Neural cell (in vitro differentiated cells): ENCODE data around the gene TACC3.

Experiments
- CTCF ChIP-seq: fragments of 450-650 bp; IDR thresholded peaks from 2 replicates; pipeline ENCODE4 v1.5.1; 2014; ENCODE audit warnings: antibody characterized with exemption, mild to moderate bottlenecking, moderate library complexity; ENCODE audit not compliant: poor library complexity, severe bottlenecking
- EP300 ChIP-seq: fragments of 450-650 bp; conservative IDR thresholded peaks from 2 replicates; pipeline ENCODE4 v1.6.1; 2014; ENCODE audit warnings: antibody characterized with exemption, mild to moderate bottlenecking, moderate library complexity; ENCODE audit not compliant: poor library complexity, severe bottlenecking
- EZH2 ChIP-seq: fragments of 200-600, 300-800 bp; shearing (Covaris generic), sonication (generic); IDR thresholded peaks from 2 replicates; pipeline ENCODE4 v1.6.1; 2014; ENCODE audit warnings: antibody characterized with exemption, low read length, borderline replicate concordance, mild to moderate bottlenecking; ENCODE audit not compliant: insufficient read depth, poor library complexity, severe bottlenecking
- RAD21 ChIP-seq: fragments of 450-650 bp; conservative IDR thresholded peaks from 2 replicates; pipeline ENCODE4 v1.6.1; 2014; ENCODE audit warnings: antibody characterized with exemption, mild to moderate bottlenecking, moderate library complexity
- REST ChIP-seq: IDR thresholded peaks from 2 replicates; pipeline ENCODE4 v1.6.1; 2012; ENCODE audit warnings: borderline replicate concordance
- TAF1 ChIP-seq: IDR thresholded peaks from 2 replicates; pipeline ENCODE4 v1.6.1; 2012; ENCODE audit warnings: low read depth

- TF ChIP-seq RAD21 (no peak), CTCF (no peak), EZH2 (no peak), TAF1 (no peak), REST (no peak), EP300 (no peak)
Observed at GRCh38 chr4:1673671-1674070, 47.6 kb upstream of the TACC3 start.
